ENCODE measurements around the gene PKNOX2.

The PKNOX2 gene

GRCh38 chr11:125155100-125155444 is 9.5 kb upstream of the PKNOX2 start:
- DNase-seq: no peak

DNA sequence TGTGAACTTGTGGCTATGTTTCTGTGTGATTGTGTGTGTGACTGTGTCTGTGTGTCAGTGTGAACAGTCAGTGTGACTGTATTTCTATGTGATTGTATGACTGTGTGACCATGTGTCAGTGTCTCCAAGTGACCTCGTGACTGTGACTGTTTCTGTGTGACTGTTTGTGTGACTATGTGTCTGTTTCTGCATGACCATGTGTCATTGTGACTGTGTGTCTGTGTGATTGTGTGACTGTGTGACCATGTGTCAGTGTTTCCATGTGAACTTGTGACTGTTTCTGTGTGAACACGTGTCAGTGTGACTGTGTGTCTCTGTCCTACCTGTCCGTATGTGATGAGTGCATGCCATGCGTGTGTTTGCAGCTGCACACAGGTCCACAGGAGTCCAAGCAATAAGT is 8.8 kb upstream of the PKNOX2 start:
- DNase-seq: no peak

DNA sequence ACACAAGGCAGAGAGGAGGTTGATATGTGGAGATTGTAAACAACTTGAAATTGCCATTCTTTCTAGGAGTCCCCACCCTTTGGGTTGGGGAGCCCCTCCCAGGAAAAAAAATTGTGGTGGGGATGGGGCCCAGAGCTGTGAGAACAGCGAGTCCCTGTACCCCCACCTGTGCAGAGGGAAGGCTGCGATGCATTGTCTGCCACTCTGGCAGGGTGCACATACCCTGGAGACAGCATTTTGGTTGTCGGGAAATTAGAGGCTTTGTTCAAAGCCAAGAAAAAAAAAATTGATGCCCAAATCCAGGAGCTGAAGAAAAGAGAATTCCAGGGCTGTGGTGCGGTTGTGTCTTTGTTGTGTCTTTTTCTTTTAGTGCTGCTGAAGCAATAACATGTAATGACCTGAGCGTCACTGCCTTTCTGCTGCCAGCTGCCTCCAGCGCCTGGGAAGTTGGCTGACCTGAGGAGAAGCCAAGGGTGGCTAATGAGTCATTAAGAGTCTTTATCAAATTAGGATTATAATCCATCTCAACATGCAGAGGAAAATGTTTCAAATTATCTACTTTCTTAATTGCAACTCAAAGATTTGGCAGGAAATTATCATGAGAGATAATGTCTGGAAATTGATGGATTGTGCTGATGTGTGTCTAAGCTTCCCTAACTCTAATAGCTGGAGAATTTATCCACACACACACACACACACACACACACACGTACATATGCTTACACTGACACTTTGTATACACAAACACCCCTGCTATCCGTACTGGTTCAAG is 8.0 kb upstream of the PKNOX2 start:
- no peak for DNase-seq

- DNase-seq: no peak
Measured at GRCh38 chr11:125157118-125157733, 7.3 kb upstream of the PKNOX2 start.

DNA sequence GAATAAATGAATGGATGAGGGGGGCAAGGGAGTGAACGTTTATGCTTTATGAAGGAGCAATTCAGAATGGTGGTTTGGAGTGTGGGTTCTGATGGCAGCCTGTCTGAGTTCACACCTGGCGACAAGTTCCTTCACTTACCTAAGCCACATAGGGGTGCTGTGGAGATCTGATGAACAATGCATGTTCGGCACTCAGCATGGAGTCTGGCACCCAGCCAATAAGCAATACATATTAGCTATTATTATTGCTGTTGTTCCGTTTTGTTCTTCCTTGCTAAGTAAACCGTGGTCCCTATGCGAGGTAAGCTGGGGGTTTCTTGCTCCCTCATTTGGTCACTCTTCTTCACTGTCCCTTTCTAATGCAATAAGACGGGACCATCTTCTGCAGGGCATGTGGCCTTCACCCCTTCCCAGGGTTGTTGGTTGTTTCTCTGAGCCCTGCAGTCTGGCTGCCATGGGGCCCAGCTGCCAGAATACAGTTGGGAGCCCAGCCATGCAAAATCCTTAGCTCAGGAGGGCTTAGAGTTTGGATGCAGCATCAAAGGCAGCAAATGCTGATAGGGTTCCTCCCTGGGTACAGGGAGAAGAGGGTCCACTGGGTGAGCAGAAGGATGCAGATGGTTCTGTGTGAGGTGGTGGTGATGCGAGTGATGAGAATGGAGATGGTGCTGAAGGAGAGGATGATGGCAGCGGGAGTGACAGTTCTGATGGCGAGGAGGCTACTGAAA is 6.4 kb upstream of the PKNOX2 start:
- no peak for DNase-seq

GRCh38 chr11:125162743-125163142 is 1.8 kb upstream of the PKNOX2 start:
- DNase-seq: no peak

DNA sequence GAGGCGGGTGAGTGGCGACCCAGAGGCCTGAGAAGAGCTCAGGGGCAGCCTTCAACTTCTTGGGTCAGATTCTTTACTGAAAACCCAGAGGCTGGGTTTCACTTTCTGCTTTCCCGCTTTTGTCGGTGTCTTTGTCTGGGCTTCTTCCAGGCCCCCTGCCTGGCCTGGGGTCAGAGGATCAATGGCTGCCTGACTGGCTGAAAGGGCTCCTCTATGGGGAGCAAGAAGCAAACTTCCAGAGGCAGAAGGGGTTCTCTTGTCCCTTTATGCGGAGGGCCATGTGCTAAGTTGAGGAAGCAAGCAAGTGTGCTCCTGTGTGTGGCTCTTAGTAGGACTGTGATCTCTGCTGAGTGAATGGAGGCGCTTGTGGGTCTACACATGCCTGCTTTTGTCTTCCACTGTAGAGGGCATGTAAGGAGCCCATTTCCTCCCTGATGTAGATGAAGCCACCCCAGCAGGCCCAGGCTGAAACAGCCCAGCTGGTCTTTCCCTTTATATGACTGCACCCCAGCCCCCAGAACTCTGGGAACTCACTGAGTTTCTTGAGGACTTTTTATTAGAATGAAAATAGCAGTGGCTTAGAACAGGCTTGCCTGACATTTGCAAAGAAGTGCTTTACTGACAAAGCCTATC is 1.0 kb upstream of the PKNOX2 start:
- no peak for DNase-seq

GRCh38 chr11:125164091-125164421 is 495 bp upstream of the PKNOX2 start:
- DNase-seq: no peak

DNA sequence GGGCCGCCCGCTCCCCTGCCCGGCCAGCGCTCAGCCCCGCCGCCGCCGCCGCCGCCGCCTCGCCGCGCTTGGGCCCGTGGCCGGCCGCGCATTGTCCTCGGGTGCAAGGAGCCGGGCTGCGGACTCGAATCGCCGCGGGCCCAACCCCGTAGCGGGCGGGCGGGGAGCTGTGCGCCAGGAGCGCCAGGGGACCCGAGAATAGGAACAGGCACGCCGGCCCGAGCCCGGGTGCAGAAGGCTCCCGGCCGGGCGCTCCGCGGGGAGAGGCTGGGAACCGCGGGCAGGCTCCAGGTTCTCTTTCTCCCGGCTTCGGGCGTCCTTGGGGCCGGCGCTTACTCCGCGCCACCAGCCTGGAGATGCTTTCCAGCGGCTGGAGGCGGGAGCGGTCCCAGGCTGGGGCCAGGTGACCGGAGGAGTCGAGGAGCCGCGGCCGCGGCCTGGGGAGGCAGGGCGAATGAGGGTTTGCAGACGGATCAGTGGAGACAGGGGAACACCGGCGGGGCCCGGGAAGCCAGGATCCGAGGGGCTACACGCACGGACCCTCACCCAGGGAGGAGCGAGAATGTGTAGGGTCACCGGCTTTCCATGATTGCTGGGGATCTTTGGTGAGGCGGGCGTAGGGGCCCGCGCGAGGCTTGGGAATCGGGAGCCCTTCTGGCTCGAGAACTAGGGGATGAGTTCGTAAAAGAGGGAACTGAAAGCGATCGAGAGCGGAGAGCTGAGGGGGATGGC is 726 bp downstream of the PKNOX2 start:
- peak; percentile 18 to 21 for DNase-seq

GRCh38 chr11:125165843-125166763 is 1.6 kb downstream of the PKNOX2 start:
- DNase-seq: peak in 1 of 2 experiments; percentile 14

GRCh38 chr11:125166764-125167291 is 2.3 kb downstream of the PKNOX2 start:
- DNase-seq: no peak

DNA sequence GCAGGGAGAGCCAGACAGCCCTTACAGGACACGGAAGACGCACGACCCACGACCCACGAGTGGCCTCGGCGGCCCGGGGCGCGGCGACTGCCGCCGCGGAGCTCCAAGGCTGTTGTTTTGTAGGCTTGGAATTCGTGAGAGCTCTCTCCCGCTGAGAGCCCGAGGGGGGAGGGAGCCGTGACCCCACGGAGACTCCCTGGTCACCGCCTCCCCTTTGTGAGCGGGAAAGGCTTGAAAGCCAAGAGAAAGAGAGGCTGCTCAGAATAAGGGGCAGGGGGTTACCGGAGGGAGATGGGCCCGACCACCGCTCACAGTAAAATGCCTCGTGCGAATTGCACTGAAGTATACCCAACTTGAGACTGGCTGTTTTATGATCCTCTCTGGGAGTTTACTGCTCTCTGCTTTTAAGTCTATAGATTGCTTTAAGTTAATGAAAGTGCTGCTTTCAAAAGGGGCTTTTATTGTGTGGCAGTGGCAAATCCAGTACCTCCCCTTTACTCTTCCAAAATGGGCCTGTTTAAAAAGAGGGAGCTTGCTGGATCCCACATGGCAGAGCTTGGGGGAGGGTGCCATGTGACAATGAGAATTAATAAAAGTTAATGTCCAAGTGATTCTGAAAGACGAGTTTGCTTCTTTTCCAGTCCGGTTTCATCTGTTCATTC is 2.9 kb downstream of the PKNOX2 start:
- DNase-seq: no peak

DNA sequence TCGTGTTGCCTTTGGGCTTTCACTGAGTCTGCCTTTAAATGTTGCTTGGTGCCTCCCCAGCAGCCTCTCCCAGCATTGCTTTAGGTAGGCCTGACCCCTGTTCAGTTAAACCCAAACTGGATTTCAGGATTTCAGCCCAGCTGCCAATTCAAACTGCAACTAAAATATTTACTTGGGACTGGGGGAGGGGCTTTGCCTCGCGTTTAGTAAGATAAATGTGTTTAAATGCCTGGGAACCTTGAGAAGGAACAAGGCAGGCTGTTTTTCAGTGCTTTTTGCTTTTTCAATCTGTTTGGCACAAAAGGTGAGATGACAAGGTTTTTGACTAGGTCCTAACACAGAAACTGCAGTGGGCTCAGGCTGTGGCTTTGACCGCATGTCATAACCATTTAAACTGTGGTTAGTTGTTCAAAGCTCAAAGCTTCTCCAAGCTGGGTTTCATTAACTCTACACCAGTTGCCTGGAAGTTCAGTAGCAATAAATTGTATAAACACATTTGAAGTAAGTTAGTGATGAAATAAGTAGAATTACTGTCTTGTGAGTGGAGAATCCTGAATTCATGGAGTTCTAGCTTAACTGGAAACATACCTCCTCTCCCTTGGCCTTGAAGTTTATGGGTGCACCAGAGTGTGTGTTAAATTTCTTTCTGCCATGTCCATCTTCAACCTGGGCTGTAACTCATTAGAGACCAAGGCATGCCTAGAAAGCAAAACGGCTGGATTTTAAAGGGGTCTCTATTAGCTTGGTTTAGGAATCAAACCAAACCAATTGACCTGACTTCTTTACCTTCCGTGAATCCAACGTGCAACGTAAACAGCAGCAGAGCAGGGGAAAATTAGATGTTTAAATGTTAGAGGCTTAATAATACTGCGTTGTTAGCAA is 3.6 kb downstream of the PKNOX2 start:
- DNase-seq: no peak

GRCh38 chr11:125168918-125169456 is 4.4 kb downstream of the PKNOX2 start:
- no peak for DNase-seq

DNA sequence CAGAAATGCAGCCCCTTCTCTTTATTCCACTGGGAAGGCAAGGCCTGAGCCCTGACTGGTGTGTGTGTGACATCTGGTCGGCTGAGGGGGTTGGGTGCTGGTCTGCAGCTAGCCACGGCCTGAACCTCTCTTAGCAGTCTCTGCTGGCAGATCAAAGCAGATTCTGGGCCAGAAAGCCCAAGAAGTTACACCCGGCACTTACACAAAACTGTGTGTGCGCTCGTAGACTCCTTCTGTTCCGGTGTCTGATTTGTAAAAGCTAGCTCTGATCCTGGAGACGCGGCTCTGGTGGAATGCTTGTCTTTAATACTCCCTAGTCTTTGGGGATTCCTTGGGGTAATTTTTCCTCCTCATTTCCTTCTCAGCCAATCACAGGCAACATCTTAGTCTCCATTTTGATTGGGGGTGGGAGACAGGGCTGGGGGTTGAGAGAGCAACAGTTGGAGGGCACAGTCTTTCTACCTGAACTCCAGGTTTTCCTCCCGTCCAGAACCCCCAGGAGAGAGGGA is 5.5 kb downstream of the PKNOX2 start:
- no peak for DNase-seq

- no peak for DNase-seq
Measured at GRCh38 chr11:125170510-125171031, 6.0 kb downstream of the PKNOX2 start.

- DNase-seq: no peak
Measured at GRCh38 chr11:125171974-125172373, 7.4 kb downstream of the PKNOX2 start.

- DNase-seq: no peak
Measured at GRCh38 chr11:125173027-125173426, 8.5 kb downstream of the PKNOX2 start.

- DNase-seq: no peak
Measured at GRCh38 chr11:125173556-125173955, 9.0 kb downstream of the PKNOX2 start.
